SU-DHL-6 (cell line): ENCODE measurements around the gene SLC25A45.
A peak's percentile ranks its signal among the peaks of the same experiment; 100 is the strongest.

ENCODE experiments used
- H2AFZ ChIP-seq: fragments of 200-600 bp; sonication (generic); 2 replicates; pipeline ENCODE4 v1.6.1; 2014; ENCODE audit warnings: low read depth, mild to moderate bottlenecking, moderate library complexity, mixed read lengths, antibody characterized with exemption, low read length; ENCODE audit not compliant: severe bottlenecking
- H3F3A ChIP-seq: fragments of 200-600 bp; shearing (Covaris generic); 2 replicates; pipeline ENCODE4 v1.6.0; 2016; ENCODE audit warnings: antibody characterized with exemption, mild to moderate bottlenecking; ENCODE audit not compliant: insufficient read depth
- H3K27ac ChIP-seq: fragments of 200-600 bp; sonication (generic); 2 replicates; pipeline ENCODE4 v1.5.1; 2016; ENCODE audit warnings: low read depth, mild to moderate bottlenecking, low read length, moderate library complexity, mixed read lengths
- H3K27me3 ChIP-seq: fragments of 200-600 bp; sonication (generic), shearing (Covaris generic); 2 replicates; pipeline ENCODE4 v1.6.0; 2014; ENCODE audit warnings: mild to moderate bottlenecking, low read length
- H3K36me3 ChIP-seq: fragments of 200-600 bp; sonication (generic); 2 replicates; pipeline ENCODE4 v1.6.1; 2014; ENCODE audit warnings: mild to moderate bottlenecking, low read length, mixed read lengths
- H3K4me2 ChIP-seq: fragments of 300-600, 200-600 bp; shearing (Covaris generic), sonication (generic); 2 replicates; pipeline ENCODE4 v1.6.0; 2014; ENCODE audit warnings: low read length, low read depth, mild to moderate bottlenecking; ENCODE audit not compliant: poor library complexity, severe bottlenecking
- H3K4me3 ChIP-seq: fragments of 200-600 bp; sonication (generic); 2 replicates; pipeline ENCODE4 v1.5.1; 2014; ENCODE audit warnings: antibody characterized with exemption, low read length, mild to moderate bottlenecking, mixed read lengths; ENCODE audit not compliant: insufficient read depth, poor library complexity, severe bottlenecking
- H3K79me2 ChIP-seq: fragments of 200-600 bp; sonication (generic); 2 replicates; pipeline ENCODE4 v1.6.1; 2014; ENCODE audit warnings: mild to moderate bottlenecking, low read length, moderate library complexity; ENCODE audit not compliant: insufficient read depth
- H3K9ac ChIP-seq: fragments of 200-600 bp; sonication (generic); 2 replicates; pipeline ENCODE4 v1.7.0; 2014; ENCODE audit warnings: mild to moderate bottlenecking, low read length
- H3K9me2 ChIP-seq: fragments of 200-600 bp; sonication (generic); replicated peaks from 2 replicates; pipeline ENCODE4 v1.6.1; 2014; ENCODE audit warnings: low read length; ENCODE audit not compliant: insufficient read depth
- H3K9me3 ChIP-seq: fragments of 200-600 bp; sonication (generic); 2 replicates; pipeline ENCODE4 v1.6.1; 2014; ENCODE audit warnings: low read length, mixed read lengths; ENCODE audit not compliant: insufficient read depth
- H4K20me1 ChIP-seq: fragments of 200-600 bp; sonication (generic); 2 replicates; pipeline ENCODE4 v1.6.1; 2014; ENCODE audit warnings: low read depth, mild to moderate bottlenecking, antibody characterized with exemption, low read length, moderate library complexity, mixed read lengths
- CTCF ChIP-seq: fragments of 200-600 bp; sonication (generic); IDR thresholded peaks from one replicate; pipeline ENCODE4 v1.5.1; 2017; ENCODE audit warnings: antibody characterized with exemption, mild to moderate bottlenecking, low read length, moderate library complexity; ENCODE audit not compliant: insufficient read depth, poor library complexity, severe bottlenecking
- EZH2phosphoT487 ChIP-seq: fragments of 200-600 bp; sonication (generic), shearing (Covaris generic); conservative IDR thresholded peaks from 2 replicates; pipeline ENCODE4 v1.6.1; 2018; ENCODE audit warnings: mild to moderate bottlenecking, antibody characterized with exemption, low read length, moderate library complexity, mixed read lengths

The SLC25A45 gene

GRCh38 chr11:65388731-65389130 lies 6.3 kb upstream of the SLC25A45 start:
- H4K20me1 ChIP-seq = no peaks in the 10 kb centered on the region
- peak overlapping the region; percentile 81 for H3K4me2 ChIP-seq
- H3K27me3 ChIP-seq = no peaks in the 10 kb centered on the region
- no peaks in the 10 kb centered on the region for H3K9me3 ChIP-seq
- H3F3A ChIP-seq = 0 out of 2 replicates have a peak, but pooled peaks cover 5% of the 10 kb centered on the region
- H3K4me3 ChIP-seq = no peak overlapping the region
- TF ChIP-seq CTCF (no peak), EZH2phosphoT487 (no peak)
- no peak overlapping the region for H3K27ac ChIP-seq
- H2AFZ ChIP-seq = no peak overlapping the region
- no peak overlapping the region for H3K9ac ChIP-seq
- no peaks in the 10 kb centered on the region for H3K36me3 ChIP-seq
- peaks cover 44% of the 10 kb centered on the region for H3K79me2 ChIP-seq
- no peaks in the 10 kb centered on the region for H3K9me2 ChIP-seq

GRCh38 chr11:65386307-65387140 lies 4.1 kb upstream of the SLC25A45 start, which contains the start of gene FRMD8:
FRMD8 (plus strand) TSS chr11:65386637; CDS start chr11:65387037, 400 bp downstream.
- Histone ChIP-seq H3K27ac (peak within 1 kb of the TSS; percentile 21), H2AFZ (peak within 1 kb of the TSS; percentile 62)
- no peak for TF ChIP-seq EZH2phosphoT487
- no peak for TF ChIP-seq CTCF

GRCh38 chr11:65384301-65384889 lies 1.9 kb upstream of the SLC25A45 start:
- Histone ChIP-seq H3K27me3 (no peaks in the 10 kb centered on the region), H4K20me1 (no peaks in the 10 kb centered on the region), H3K4me2 (no peak overlapping the region), H3K27ac (no peak overlapping the region), H3K36me3 (no peaks in the 10 kb centered on the region), H3K9me3 (no peaks in the 10 kb centered on the region), H3K79me2 (peaks cover 23% of the 10 kb centered on the region), H3K4me3 (no peak overlapping the region), H2AFZ (no peak overlapping the region), H3K9me2 (no peaks in the 10 kb centered on the region), H3K9ac (no peak overlapping the region), H3F3A (0 out of 2 replicates have a peak, but pooled peaks cover 5% of the 10 kb centered on the region)
- no peak for TF ChIP-seq EZH2phosphoT487
- TF ChIP-seq CTCF = no peak

More at GRCh38 chr11:65386307-65387140, 4.1 kb upstream of the SLC25A45 start, which contains the start of gene FRMD8:
- Histone ChIP-seq H3K36me3 (no peaks in the 10 kb centered on the region), H3K27me3 (no peaks in the 10 kb centered on the region), H3K79me2 (peaks cover 37% of the 10 kb centered on the region), H3F3A (0 out of 2 replicates have a peak, but pooled peaks cover 5% of the 10 kb centered on the region), H3K9me3 (no peaks in the 10 kb centered on the region), H3K4me2 (peak within 1 kb of the TSS; percentile 81), H3K9me2 (no peaks in the 10 kb centered on the region), H3K4me3 (peak within 1 kb of the TSS; percentile 69), H3K9ac (peak within 1 kb of the TSS; percentile 89), H4K20me1 (no peaks in the 10 kb centered on the region)
